ENCODE data around the gene CCDC112. TPM values are rescaled to one million over a fixed set of nuclear protein-coding genes. Genes with fewer than 3 reads are reported as not detected.

Gene CCDC112
- total RNA-seq, 1 donor from 2014 or later = 6.6 TPM

DNA sequence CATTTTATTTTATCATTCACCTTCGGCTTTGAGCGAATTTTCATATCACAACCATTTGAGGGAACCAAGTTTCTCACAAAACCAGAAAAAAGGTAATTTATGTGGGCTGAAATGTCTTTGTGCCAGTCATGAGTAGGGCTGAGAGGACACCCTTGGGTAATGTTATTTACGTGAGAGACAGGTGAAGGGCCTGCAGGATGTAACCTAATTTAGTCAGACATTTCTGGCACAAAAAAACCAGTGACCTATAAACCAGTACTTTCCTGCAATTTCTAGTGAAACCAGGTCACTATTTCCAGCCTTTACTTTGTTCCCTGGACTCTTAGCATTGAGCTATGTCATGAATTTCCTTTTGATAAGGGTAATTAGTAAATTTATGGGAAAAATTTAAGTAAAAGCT is 17.2 kb upstream of the CCDC112 start:
- no peak for DNase-seq

DNA sequence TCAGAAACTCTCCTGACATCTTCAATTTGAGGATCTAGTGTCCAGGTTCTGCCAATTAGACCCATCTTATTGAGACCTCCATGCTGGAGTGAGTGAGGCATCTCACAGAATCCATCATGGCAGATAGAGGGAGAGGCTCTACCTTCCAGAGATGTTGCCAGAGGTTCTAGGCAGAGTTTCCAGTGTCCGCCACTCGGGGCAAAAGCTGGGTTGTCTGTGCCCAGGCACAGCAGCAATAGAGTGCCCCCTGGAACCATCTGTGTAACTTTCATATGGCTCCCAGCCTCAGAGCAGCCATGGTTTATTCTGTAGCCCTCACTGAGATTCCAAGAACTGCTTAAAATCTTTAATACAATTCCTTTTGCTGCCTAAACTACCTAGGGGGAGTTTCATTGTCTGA is 16.6 kb upstream of the CCDC112 start:
- DNase-seq = no peak

DNA sequence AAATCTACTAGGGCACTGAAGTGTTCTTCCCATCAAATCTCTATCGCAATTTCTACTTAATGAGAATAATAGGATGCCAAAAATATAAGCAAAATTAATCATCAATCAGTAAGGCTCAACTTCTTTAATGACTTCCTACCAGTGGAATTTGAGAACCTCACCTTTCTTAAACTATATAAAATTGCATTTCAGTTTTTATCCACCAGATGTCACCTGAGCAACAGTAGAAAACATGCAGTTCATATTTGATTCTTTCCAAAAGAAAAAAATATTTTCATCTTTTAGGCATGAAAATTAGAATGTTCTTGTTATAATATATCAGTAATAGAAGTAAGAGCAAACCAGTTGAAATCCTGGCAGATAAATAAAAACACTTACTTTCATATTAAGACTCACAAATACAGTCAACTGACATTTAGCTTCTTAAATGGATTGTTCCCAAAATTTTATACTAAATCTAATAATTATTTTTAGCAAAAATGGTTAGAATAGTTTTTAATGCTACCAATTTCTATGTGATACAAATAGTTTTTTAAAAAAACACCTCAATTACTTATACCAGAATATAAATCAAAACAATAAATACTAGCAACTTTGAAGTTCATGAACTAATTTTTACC is 13.4 kb upstream of the CCDC112 start:
- DNase-seq = peak; percentile 71

DNA sequence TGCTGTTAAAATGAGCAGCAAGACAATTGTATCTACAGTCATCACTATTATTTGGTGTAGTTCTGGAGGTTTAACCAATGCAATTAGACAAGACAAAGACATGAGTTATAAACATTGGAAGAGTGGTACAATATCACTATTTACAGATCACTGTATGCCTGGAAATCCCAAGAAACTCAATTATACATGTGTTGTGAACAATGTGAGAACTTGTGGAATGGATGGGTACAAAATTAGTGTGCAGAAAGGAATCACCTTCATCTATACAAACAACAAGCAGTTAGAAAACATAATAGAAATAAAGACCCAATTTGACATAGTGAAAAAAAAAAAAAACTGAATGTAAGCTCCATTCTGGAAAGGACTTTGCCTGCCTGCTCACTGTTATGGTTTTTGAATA is 12.4 kb upstream of the CCDC112 start:
- DNase-seq = no peak

DNA sequence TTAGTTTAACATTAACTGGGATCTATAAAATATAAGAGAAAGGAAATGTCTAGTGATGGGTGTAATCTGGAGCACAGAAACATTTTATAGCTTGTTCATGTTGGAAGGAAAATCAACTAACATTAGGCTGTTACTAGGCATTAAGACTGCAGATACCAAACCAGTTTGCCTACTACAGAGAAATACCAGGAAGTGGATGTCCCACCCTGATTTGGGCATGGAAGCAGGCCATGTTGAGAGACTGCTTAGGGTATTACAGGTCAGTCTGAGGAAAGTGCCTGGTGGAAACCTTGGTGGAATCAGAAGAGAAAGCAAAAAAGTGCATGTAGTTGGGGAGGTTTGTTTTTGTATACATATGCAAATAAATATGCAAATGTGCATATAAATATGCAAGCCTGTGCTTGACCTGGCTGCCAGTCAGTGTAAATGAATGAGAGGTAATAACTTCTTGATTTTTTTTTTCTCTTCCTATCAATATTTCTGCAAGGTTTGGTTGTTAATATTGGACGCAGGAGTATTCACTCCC is 9.6 kb upstream of the CCDC112 start:
- no peak for DNase-seq

DNA sequence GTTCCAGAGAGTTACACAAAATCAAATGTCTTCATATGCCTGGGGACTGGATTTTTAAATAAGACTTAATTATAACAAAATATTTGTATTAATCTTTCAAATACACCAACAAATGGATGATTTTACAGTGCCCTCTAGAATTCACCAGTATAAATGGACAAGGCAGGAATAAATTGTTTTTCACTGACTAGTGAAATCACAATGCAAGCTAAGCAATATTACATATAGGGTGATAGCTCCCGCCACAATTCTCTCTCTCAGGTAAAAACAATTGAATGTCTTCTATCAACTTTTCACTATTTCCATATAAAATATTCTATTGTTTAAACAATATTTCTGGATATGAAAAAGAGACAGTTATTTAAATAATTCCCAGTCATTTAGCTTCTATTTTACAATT is 8.0 kb upstream of the CCDC112 start:
- no peak for DNase-seq

DNA sequence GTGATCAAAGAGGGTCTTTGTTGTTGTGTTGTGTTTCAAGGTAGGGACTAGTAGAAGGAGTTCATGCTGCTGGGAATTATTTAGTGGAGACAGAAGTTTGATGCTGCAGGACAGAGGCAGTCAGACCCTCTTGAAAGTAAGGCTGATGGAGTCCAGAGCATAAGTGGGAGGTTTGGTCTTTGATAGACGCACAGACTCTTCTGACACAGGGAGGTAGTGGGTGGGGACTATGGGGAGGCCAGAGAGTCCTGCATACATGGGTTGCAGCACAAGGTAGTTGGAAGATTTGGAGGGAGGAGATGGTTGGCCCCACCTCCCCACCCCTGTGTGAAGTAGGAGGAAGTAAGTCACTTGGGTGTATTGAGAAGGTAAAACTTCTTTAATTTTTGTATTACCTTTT is 2.4 kb upstream of the CCDC112 start:
- no peak for DNase-seq

DNA sequence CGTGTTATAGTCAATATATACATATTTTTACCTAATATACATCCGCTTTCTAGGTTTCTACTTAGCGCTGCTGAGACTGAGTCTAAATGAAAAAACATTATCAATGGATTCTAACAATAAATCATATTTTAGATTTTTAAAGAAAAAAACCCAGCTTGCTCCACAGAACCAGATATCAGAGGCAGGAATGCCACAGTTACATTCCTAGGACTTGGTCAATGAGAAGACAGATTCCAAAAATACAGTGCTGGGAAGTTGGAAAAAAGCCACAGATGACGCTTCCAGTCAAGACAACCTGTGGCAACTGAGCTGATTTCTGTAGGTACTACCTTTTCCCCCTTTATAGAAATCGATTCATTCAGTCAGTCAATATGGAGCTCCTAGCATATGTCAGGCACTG is 577 bp upstream of the CCDC112 start:
- peak; percentile 3 for DNase-seq

DNA sequence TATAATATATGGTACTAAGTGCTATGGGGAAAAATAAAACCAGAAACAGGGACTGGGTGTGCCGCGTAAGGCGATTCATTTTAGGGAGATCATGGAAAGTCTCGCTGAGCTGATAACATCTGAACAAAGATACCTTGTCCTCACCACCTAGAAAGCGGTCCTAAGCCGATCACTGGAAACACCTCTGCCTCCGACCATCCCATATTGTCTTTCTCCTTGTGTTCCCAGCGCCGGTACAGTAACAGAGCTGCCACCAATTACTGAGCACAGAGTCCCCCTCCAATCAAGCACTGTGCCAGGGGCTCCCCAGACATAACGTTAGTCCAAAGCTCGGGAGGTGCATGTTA is 704 bp downstream of the CCDC112 start:
- no peak for DNase-seq

DNA sequence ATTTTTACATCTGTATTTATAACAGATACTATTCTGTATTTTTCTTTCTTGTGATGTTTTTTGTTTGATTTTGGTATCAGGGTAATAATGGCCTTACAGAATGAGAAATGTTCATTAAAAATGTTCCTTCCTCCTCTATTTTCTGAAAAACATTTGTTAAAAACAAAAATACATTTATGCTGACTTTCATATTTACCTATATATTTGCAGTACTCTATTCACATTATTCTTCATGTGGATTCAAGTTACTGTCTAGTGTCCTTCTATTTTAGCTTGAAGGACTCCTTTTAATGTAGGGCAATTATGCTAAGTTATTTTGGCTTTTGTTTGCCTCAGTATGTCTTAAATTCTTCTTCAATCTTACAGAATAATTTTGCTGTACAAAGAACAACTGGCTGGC is 5.1 kb downstream of the CCDC112 start:
- DNase-seq = no peak

DNA sequence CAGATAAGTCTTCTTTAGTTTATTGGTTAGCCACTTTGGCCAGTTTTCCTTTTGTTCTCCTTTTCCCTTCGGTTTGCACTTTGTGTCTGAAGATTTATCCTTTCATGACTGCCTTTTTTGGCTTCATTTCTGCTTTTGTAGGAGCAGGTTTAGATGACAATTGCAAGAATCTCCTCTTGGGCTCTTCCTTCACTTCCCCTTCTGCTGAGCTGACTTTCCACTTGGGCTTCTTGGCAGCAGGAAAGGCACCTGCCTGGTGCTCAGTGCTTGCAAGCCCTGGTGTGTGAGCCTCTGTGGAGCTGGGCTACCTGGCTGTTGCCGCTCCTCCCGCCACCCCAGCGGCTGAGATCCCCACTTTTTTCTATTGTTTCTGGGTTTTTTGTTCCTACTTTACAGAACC is 7.3 kb downstream of the CCDC112 start:
- DNase-seq = no peak

DNA sequence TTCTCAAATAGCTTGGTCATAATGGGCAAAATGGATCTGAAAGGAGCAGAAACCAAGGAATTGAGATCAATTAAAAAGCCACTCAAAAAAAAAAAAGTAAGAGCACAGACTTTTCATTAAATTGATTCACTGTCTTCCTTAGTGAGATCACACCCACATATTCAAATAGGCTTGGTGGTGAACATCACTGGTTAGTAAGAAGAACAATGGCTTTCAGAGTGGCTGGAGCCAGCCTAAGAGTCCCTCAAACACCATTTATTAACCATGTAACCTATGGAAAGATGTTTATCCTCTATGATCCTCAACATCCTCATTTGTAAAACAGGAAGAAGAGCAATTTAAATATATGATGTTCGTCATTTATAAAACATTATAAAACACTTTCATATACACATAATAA is 12.4 kb downstream of the CCDC112 start:
- no peak for DNase-seq

DNA sequence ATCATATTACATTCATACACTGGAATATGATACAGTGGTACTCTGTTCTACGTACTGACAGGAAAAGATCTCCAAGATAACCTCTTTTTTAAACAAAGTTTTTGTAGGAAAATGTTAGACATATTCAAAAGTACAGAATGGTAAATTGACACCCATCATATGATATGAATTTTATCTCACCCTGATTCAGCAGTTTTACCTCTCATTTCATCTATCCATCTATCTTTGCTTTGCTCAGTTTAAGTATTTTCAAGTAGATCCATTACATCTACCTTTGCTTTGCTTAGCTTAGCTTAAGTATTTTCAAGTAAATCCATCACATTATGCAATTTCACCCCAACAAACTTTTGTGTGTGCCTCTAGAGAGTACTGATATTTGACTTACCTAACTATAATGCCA is 14.3 kb downstream of the CCDC112 start:
- DNase-seq = no peak

DNA sequence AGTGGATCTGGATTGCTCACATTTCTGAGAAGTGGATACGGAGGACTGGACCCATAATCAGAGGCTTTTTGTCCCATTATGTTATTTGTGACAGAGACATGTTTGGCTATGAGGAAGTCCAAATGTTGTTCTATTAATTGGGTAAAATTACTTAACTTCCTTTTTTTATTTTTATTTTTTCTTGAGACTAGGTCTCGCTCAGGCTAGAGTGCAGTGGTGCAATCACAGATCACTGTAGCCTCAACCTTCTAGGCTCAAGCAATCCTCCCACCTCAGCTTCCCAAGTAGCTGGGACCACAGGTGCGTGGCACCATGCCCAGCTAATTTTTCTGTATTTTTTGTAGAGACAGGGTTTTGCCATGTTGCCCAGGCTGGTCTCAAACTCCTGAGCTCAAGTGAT is 21.9 kb downstream of the CCDC112 start:
- DNase-seq = no peak

DNA sequence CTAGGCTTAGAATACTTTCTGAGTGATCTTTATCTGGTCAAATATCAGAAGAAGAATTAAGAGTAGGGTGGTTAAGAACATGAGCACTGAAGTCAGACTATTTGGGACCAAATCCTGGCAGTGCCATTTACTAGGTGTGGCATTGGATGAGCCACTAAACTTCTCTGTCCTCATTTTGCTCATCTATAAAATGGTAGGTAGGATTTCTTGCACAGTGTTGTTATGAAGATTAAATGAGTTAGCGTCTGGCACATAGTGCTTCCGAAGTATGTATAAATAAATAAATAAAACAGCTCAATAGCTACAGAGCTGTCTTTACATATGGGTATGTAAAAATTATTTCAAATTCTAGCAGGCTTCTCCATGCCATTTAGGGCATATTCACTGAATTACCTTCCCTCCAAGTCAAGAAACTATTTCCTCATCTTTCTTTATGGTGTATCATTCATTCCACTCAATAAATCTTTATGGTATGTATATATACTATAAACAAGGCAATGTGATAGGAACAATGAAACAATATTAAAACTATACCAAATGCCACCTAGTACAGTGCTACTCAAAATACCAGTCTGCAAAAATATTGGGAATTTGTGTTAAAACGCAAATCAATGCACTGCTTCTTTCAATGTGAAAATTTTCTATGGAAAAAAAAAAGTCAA is 24.0 kb downstream of the CCDC112 start:
- no peak for DNase-seq

DNA sequence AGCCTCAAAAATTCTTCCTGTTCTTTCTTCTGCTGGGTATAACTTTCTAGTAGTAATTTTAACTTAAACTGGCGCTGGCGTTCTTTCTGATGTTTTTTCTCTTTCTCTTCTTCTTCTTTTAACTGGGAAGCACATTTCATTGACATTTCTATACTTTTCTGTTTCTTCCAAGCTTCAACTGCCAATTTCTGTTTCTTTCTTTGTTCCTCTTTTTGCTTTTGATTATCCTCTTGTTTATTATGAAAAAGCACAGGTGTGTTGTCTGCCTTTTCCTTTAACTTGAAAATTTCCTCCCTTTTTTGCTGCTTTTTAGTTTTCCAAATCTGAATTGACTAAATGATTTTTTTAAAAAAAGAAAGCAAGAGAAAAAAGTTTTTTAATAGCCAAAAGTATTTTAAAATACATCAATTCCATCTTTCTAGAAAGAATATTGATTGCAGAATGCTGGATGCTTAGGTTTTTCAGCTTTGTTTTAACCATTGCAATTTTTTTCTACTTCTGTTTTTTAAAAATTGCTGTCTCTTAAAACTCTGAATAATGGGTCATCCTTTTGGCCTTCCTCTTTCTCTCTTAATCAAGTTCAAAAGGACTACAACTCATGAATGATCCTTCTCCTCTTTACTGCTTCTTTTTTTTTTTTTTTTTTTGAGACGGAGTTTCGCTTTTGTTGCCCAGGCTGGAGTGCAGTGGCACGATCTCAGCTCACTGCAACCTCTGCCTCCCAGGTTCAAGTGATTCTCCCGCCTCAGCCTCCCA is 25.0 kb downstream of the CCDC112 start:
- no peak for DNase-seq

DNA sequence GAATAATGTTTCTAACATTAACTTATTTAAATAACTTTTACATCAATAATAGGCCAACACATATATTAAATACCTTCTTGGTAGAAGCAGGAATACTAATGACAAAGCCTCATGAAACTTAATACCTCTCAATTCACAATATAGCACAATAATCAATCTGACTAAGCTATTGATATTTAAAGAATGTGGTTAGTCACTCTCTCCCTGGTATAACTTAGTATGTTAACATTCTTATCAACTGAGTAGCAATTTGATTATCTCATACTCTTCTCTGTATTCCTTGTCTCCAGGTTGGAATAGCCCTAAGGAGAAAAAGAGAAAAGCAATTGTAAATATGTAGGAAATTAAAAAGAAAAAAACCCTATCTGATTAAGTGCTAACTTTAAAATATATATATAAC is 28.8 kb downstream of the CCDC112 start:
- no peak for DNase-seq

DNA sequence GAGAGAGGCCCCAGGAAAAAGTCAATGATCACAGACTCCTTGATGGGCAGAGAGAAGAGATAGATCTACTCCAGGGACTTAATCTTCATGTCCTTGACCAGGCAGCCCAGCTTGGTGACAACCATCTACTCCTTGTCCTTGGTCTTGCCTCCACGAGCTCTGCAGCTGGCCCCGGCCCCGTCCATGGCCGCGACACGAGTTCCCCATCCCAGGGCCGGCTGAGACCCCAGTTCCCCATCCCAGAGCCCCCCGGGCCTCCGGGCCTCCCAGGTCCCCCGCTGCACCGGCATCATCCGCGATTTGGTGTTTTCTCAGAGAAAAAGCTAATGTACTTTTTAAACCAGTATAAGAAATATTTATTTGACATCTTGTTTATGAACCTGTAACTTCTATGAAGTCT is 31.2 kb downstream of the CCDC112 start:
- DNase-seq = no peak

DNA sequence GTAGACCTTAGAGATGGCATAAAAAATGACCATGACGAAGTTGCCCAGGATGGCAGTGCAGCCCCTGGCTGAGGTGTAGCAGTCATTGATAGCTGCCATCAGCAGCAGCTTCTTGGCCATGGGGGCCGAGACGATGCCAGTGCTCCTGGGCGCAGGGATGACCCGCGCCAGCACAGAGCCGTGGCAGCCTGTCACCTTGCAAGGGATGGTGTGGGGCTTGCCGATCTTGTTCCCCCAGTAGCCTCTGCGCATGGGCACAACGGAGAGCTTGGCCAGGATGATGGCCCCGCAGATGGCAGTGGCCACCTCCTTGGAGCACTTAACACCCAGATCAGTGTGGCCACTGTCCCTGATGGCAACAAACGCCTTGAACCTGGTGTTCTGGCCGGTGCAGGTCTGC is 31.7 kb downstream of the CCDC112 start:
- no peak for DNase-seq

DNA sequence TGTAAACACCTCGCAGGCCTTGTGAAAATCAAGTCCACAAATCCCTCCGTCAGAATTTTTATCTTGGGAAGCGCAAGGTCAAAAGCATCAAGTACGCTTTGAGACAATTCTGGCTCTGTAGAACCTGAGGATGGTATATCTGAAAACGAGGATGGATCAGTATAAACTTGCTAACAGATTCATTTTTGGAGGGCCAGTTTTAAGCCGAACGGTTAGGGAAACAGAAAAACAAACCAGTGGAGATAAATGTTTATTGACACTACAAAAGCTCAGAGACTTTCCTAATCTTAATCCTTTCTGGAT is 33.4 kb downstream of the CCDC112 start:
- DNase-seq = no peak

DNA sequence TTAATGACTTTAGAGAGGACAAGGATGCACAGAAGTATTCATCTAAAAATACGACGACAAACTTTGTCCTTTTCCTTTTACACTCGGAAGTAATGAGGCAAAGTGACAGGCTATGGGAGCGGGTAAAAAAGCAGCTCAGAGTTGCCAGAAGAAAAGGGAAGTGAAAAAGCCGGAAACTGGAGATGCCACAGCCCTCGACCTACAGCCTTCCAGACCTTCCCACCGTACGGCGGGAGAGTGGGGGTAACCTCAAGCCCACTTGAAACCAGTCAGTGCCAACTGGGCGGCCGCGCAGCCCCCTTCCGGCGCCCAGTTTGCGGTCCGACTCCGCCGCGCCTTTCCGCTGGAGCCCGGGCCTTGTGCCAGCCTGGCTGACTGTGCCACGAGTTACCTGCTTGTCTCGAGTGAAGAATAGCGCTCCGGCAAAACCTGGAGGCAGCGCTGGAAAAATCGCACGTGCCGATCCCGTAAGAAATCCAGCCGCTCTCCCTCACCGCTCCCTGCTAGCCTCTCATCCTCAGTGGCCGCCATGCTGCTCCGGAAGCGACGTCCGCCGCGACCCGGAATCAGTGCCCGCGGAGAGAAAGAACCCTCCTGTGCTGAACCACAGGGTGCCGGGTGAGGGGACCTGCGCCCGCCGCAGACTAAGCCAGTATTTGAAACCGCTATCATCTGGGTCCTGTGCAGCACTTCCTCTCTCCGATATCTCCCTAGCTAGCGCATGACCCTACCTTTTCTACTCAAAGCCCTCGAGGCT is 34.0 kb downstream of the CCDC112 start, which contains the start of gene PGGT1B:
Gene PGGT1B, minus strand, starts transcription at position 557 of the 757 bp plus-strand sequence. Its CDS starts 26 bp downstream, at position 531.
- DNase-seq = peak; percentile 77

DNA sequence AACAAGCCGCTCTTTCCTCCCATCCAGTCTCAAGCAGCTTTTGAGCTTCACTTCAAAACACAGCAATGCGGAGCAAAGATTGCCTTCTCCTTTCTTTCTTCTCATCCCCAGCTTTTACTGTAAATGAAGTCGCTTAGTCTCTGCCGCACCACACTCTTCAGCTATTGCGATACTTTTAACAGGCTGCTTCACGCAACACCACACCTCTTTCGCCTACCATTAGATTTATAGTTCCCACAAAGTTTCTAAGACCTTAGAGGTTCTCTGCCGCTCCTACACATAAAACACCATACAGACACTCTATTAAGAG is 34.5 kb downstream of the CCDC112 start:
- DNase-seq = no peak

DNA sequence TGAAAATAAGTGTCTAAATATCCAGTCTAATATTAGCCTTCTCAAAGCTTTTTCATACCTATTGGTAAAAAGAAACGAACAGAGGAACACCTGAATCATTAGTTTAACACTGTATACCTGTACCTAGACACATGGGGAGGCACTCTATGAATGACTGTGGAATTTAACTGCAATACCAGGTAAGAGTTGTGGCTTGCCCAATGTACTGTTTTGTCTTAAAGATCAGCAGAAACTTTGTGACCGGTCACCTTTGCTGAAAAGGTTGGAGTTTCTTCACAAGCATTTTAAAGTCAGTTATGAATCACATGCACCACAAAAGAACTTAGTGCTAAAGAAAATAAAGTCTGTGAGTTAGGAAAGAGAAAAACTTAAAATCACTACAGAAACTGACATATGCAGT is 36.2 kb downstream of the CCDC112 start:
- no peak for DNase-seq

DNA sequence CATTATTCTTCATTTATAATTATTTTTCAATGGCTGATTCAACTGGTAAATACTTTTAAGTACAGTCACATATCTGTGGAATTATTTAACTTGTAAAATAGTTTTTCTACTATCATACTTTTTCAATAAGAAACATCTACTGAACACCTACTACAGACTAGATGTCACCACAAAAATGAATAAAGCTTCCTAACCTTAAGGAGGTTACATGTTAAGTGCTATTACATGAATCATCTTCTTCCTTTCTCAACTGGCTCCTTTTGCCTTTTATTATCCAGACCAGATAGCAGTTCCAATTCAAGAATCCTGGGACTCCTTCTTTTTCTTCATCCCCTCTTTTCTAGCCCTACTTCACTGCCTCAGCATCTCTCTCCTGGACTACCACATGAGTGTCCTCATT is 38.5 kb downstream of the CCDC112 start:
- DNase-seq = no peak
